Body of pancreas (tissue), 4 donors: ENCODE results near the gene MRAP. TPM values are rescaled to one million over a fixed set of nuclear protein-coding genes. Genes with fewer than 3 reads are reported as not detected.

ENCODE experiments used
- ATAC-seq: fragments of 150-250 bp; one replicate; pipeline ENCODE4 v1.9.1; 2016
- DNase-seq, 4 donors: peaks; one replicate each; pipeline ENCODE4 v3.0.0-alpha.2; 2019
- H3K27ac ChIP-seq, 4 donors: fragments of 200-600 bp; sonication (generic); 1 replicate in 3 of 4; 2 replicates in 1 of 4; pipeline versions ENCODE4 v1.5.1 to v1.6.1; 2016 to 2019; ENCODE audit warnings: mild to moderate bottlenecking in 1 of 4, mixed read lengths in 1 of 4, moderate library complexity in 1 of 4
- H3K27me3 ChIP-seq, 2 donors: fragments of 200-600 bp; sonication (generic); one replicate each; pipeline ENCODE4 v1.6.0; 2016; ENCODE audit warnings: mild to moderate bottlenecking in 1 of 2
- H3K36me3 ChIP-seq, 2 donors: fragments of 200-600 bp; sonication (generic); replicated peaks in 1 of 2; 2 replicates each; pipeline ENCODE4 v1.5.1; 2016; ENCODE audit warnings: low read depth in 2 of 2; ENCODE audit not compliant: insufficient read depth in 1 of 2
- H3K4me1 ChIP-seq: fragments of 200-600 bp; sonication (generic); one replicate; pipeline ENCODE4 v1.6.0; 2016
- H3K4me3 ChIP-seq, 2 donors: fragments of 200-600 bp; sonication (generic); 1 replicate in 1 of 2; 2 replicates in 1 of 2; pipeline ENCODE4 v1.5.1; 2016 to 2019
- H3K9me3 ChIP-seq, 3 donors: fragments of 200-600 bp; sonication (generic); 1 replicate in 2 of 3; 2 replicates in 1 of 3; pipeline ENCODE4 v1.5.1; 2016
- POLR2A ChIP-seq, 3 donors: fragments of 450-650 bp; IDR thresholded peaks; one replicate each; pipeline ENCODE4 v1.6.1; 2016; ENCODE audit warnings: antibody characterized with exemption in 3 of 3, mild to moderate bottlenecking in 2 of 3
- WGBS, 2 donors: methylation state at CpG; one replicate each; pipeline ENCODE4 v1.1.5; 2017; 5-methylcytosine and 5-hydroxymethylcytosine counted together
- intact Hi-C: fragments of 100-400 bp; cut with DNase I; formaldehyde crosslinking; loops from one replicate; pipeline ENCODE4 v1.15.1; 2023
- total RNA-seq, 2 donors: library from RNA; depleted of rRNA; stranded (reverse); fragments of >200 nt; gene quantifications; one replicate each; pipeline ENCODE4 v1.1.0, GENCODE V29; 2016
- TF ChIP-seq, protein P1 (sequence below), 7 experiments: fragments of 450-650 bp in 4 of 7; fragments of 200-600 bp in 3 of 7; sonication (generic) in 3 of 7; IDR thresholded peaks; one replicate each; pipeline ENCODE4 v1.5.1; 2016 to 2019; ENCODE audit warnings: antibody characterized with exemption in 7 of 7

MRAP gene
- total RNA-seq, 2 donors from 2014 or later = 0.66 TPM; not detected in 1

DNA sequence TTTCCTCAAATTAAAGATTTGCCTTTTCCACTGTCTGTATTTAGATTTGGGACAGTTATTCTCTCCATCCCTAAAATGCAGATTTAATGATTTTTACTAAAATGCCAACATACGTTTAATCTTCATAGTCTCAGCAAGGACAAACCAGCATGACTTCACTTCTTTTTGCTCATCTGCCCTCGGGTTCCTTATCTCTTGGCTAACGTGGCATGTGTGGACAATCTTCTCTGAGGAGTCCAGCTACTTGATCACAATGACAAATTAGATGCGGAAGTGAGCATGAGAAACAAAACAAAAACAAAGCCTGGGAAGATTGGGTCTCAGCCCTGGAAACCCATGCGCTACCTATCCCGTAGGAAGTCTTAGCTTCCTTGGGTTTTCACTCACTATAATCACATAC, 1.0 kb downstream of the MRAP start:
- WGBS, 2 donors = 76 to 80% methylated on average over 6 of the region's 6 CpGs
- no peak for DNase-seq
- no peaks in the 10 kb centered on the region for H3K4me1 ChIP-seq

GRCh38 chr21:32300117-32300681, 1.5 kb downstream of the MRAP start:
- no peaks in the 10 kb centered on the region for H3K36me3 ChIP-seq
- no peak overlapping the region for H3K27ac ChIP-seq
- no peaks in the 10 kb centered on the region for H3K9me3 ChIP-seq
- intact Hi-C loops = no loop called here
- H3K4me3 ChIP-seq = no peak overlapping the region
- ATAC-seq (no peak), DNase-seq (no peak)
- 87 to 88% methylated on average over 41 of the region's 41 CpGs for WGBS, 2 donors
- H3K27me3 ChIP-seq = no peaks in the 10 kb centered on the region
- no peak for TF ChIP-seq POLR2A (IDR thresholded peaks at IDR 0.05)
- TF ChIP-seq, protein P1, sequence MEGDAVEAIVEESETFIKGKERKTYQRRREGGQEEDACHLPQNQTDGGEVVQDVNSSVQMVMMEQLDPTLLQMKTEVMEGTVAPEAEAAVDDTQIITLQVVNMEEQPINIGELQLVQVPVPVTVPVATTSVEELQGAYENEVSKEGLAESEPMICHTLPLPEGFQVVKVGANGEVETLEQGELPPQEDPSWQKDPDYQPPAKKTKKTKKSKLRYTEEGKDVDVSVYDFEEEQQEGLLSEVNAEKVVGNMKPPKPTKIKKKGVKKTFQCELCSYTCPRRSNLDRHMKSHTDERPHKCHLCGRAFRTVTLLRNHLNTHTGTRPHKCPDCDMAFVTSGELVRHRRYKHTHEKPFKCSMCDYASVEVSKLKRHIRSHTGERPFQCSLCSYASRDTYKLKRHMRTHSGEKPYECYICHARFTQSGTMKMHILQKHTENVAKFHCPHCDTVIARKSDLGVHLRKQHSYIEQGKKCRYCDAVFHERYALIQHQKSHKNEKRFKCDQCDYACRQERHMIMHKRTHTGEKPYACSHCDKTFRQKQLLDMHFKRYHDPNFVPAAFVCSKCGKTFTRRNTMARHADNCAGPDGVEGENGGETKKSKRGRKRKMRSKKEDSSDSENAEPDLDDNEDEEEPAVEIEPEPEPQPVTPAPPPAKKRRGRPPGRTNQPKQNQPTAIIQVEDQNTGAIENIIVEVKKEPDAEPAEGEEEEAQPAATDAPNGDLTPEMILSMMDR (IDR thresholded peaks at IDR 0.05) = no peak
- H3K4me1 ChIP-seq = no peaks in the 10 kb centered on the region

More for the DNA sequence above, 1.0 kb downstream of the MRAP start:
- no peaks in the 10 kb centered on the region for H3K36me3 ChIP-seq
- no peak overlapping the region for H3K4me3 ChIP-seq
- H3K9me3 ChIP-seq = no peaks in the 10 kb centered on the region
- no peak overlapping the region for H3K27ac ChIP-seq
- TF ChIP-seq, protein P1 (IDR thresholded peaks at IDR 0.05) = no peak
- TF ChIP-seq POLR2A (IDR thresholded peaks at IDR 0.05) = no peak
- H3K27me3 ChIP-seq = no peaks in the 10 kb centered on the region
- ATAC-seq = no peak
- intact Hi-C loops = no loop called here

- no peak for ATAC-seq
- no peaks in the 10 kb centered on the region for H3K27me3 ChIP-seq
- 60 to 70% methylated on average over 2 of the region's 2 CpGs for WGBS, 2 donors
- H3K4me1 ChIP-seq = no peaks in the 10 kb centered on the region
- intact Hi-C loops = no loop called here
- no peak for DNase-seq
- H3K9me3 ChIP-seq = no peaks in the 10 kb centered on the region
- H3K27ac ChIP-seq = no peak overlapping the region
- no peak overlapping the region for H3K4me3 ChIP-seq
- no peak for TF ChIP-seq POLR2A (IDR thresholded peaks at IDR 0.05)
- TF ChIP-seq, protein P1 (IDR thresholded peaks at IDR 0.05) = no peak
- H3K36me3 ChIP-seq = no peaks in the 10 kb centered on the region
Observed at GRCh38 chr21:32301596-32301995, 2.9 kb downstream of the MRAP start.

GRCh38 chr21:32302560-32302959, 3.9 kb downstream of the MRAP start:
- 94 to 95% methylated on average over 6 of the region's 6 CpGs for WGBS, 2 donors
- H3K4me1 ChIP-seq = no peaks in the 10 kb centered on the region
- ATAC-seq (no peak), DNase-seq (no peak)
- no peaks in the 10 kb centered on the region for H3K27me3 ChIP-seq
- intact Hi-C loops = no loop called here
- no peak overlapping the region for H3K4me3 ChIP-seq
- TF ChIP-seq, protein P1 (IDR thresholded peaks at IDR 0.05) = no peak
- TF ChIP-seq POLR2A (IDR thresholded peaks at IDR 0.05) = no peak
- no peak overlapping the region for H3K27ac ChIP-seq
- H3K36me3 ChIP-seq = no peaks in the 10 kb centered on the region
- H3K9me3 ChIP-seq = no peaks in the 10 kb centered on the region

DNA sequence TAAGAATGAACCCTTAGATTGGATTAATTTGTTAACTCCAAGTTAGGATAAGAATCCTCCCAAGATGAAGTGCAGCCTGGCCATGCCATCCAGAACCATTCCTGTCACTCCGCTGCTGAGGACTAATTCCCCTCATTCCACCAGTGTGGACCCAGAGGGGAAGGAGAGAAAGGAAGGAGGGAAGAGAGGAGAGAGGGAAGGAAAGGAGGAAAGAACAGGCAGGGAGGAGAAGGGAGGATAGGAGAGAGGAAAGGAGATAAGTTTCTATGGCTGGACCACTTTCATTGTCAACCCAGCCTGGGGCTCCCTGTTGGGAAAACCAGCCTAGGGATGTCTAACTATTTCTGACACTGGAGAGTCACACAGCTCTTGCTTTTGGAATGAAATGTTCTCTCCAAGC, 4.7 kb downstream of the MRAP start:
- H3K27me3 ChIP-seq = no peaks in the 10 kb centered on the region
- no peaks in the 10 kb centered on the region for H3K9me3 ChIP-seq
- H3K4me1 ChIP-seq = no peaks in the 10 kb centered on the region
- H3K36me3 ChIP-seq = no peaks in the 10 kb centered on the region
- TF ChIP-seq, protein P1 (IDR thresholded peaks at IDR 0.05) = no peak
- TF ChIP-seq POLR2A (IDR thresholded peaks at IDR 0.05) = no peak
- H3K27ac ChIP-seq = no peak overlapping the region
- DNase-seq (no peak), ATAC-seq (no peak)
- WGBS, 2 donors = 100% methylated on average over 1 of the region's 1 CpG
- H3K4me3 ChIP-seq = no peak overlapping the region
- intact Hi-C loops = no loop called here
